HepG2 (cell line): ENCODE measurements around the gene PRR5L. TPM values are rescaled to one million over a fixed set of nuclear protein-coding genes. Genes with fewer than 3 reads are reported as not detected.

Source experiments
- CCAR2 ChIP-seq: fragments of 200-400 bp; formaldehyde crosslinking; optimal IDR thresholded peaks from 2 replicates; pipeline ENCODE3; 2018; ENCODE audit warnings: low read depth, mild to moderate bottlenecking, low read length, moderate library complexity
- FOXK2 ChIP-seq: fragments of 450-650 bp; IDR thresholded peaks from 2 replicates; pipeline ENCODE4 v1.6.1; 2016
- HBP1 ChIP-seq: IDR thresholded peaks from 2 replicates; pipeline ENCODE4 v1.6.1; 2016; ENCODE audit warnings: low read depth, control low read depth
- HOXA5 ChIP-seq: sonication (generic); formaldehyde crosslinking; IDR thresholded peaks from 2 replicates; pipeline ENCODE4 v1.4.0; 2020; ENCODE audit warnings: missing genetic modification reagents
- MXD4 ChIP-seq: IDR thresholded peaks from 2 replicates; pipeline ENCODE4 v1.6.1; 2016; ENCODE audit warnings: mild to moderate bottlenecking, missing biosample characterization, missing genetic modification reagents
- NCOA1 ChIP-seq: sonication (generic); formaldehyde crosslinking; IDR thresholded peaks from 2 replicates; pipeline ENCODE4 v1.9.0; 2021; ENCODE audit warnings: missing genetic modification reagents
- NFYC ChIP-seq: IDR thresholded peaks from 2 replicates; pipeline ENCODE4 v1.6.1; 2016; ENCODE audit warnings: missing genetic modification reagents, missing compliant biosample characterization
- PHF8 ChIP-seq: sonication (generic); formaldehyde crosslinking; IDR thresholded peaks from 2 replicates; pipeline ENCODE4 v1.5.0; 2020; ENCODE audit warnings: missing genetic modification reagents
- RBM22 ChIP-seq: fragments of 200-400 bp; formaldehyde crosslinking; optimal IDR thresholded peaks from 2 replicates; pipeline ENCODE3; 2017; ENCODE audit warnings: mild to moderate bottlenecking, low read length, moderate library complexity
- SOX5 ChIP-seq: IDR thresholded peaks from 2 replicates; pipeline ENCODE4 v1.6.1; 2016; ENCODE audit warnings: borderline replicate concordance
- SP2 ChIP-seq: sonication (generic); formaldehyde crosslinking; IDR thresholded peaks from 2 replicates; pipeline ENCODE4 v1.5.1; 2020; ENCODE audit warnings: mild to moderate bottlenecking, missing genetic modification reagents
- SP4 ChIP-seq: sonication (generic); formaldehyde crosslinking; IDR thresholded peaks from 2 replicates; pipeline ENCODE4 v1.8.1; 2023; ENCODE audit warnings: mild to moderate bottlenecking, missing genetic modification reagents
- TBX3 ChIP-seq: fragments of 450-650 bp; IDR thresholded peaks from 2 replicates; pipeline ENCODE4 v1.6.1; 2017; ENCODE audit warnings: antibody characterized with exemption, mild to moderate bottlenecking, inconsistent platforms, borderline replicate concordance
- THYN1 ChIP-seq: sonication (generic); formaldehyde crosslinking; IDR thresholded peaks from 2 replicates; pipeline ENCODE4 v1.8.1; 2023; ENCODE audit warnings: low read depth, mild to moderate bottlenecking, moderate library complexity, missing genetic modification reagents, borderline replicate concordance
- YEATS4 ChIP-seq: sonication (generic); formaldehyde crosslinking; IDR thresholded peaks from 2 replicates; pipeline ENCODE4 v1.4.0; 2020; ENCODE audit warnings: missing genetic modification reagents, borderline replicate concordance
- ZEB1 ChIP-seq: IDR thresholded peaks from 2 replicates; pipeline ENCODE4 v1.6.1; 2012; ENCODE audit warnings: mild to moderate bottlenecking, low read depth, inconsistent platforms; ENCODE audit not compliant: insufficient replicate concordance
- ZNF350 ChIP-seq: sonication (generic); formaldehyde crosslinking; IDR thresholded peaks from 2 replicates; pipeline ENCODE4 v1.4.0; 2020; ENCODE audit warnings: mild to moderate bottlenecking, low read depth, missing genetic modification reagents, borderline replicate concordance
- ZNF510 ChIP-seq: sonication (generic); formaldehyde crosslinking; IDR thresholded peaks from 2 replicates; pipeline ENCODE4 v1.4.0; 2020; ENCODE audit warnings: low read depth, mild to moderate bottlenecking, missing genetic modification reagents
- ZNF580 ChIP-seq: IDR thresholded peaks from 2 replicates; pipeline ENCODE4 v1.6.1; 2016; ENCODE audit warnings: low read depth, borderline replicate concordance
- ZNF772 ChIP-seq: sonication (generic); formaldehyde crosslinking; IDR thresholded peaks from 2 replicates; pipeline ENCODE4 v1.5.0; 2020; ENCODE audit warnings: mild to moderate bottlenecking, missing genetic modification reagents
- ZSCAN20 ChIP-seq: sonication (generic); formaldehyde crosslinking; IDR thresholded peaks from 2 replicates; pipeline ENCODE4 v1.4.0; 2020; ENCODE audit warnings: missing genetic modification reagents, mild to moderate bottlenecking, borderline replicate concordance
- polyA plus RNA-seq, 8 experiments: library from polyadenylated mRNA; depleted of rRNA in 3 of 8; stranded (reverse) in 7 of 8; unstranded in 1 of 8; fragments of >200 nt; fragmentation: Illumina TruSeq in 4 of 8; extraction: Trizol in 4 of 8; gene quantifications; 2 replicates each; pipeline versions ENCODE4 v1.2.1 to v1.2.3, GENCODE V29; 2011 to 2016; ENCODE audit warnings: low read depth in 4 of 8, missing spikeins in 1 of 8, mixed read lengths in 1 of 8; ENCODE audit not compliant: insufficient read depth in 1 of 8
- total RNA-seq, 5 experiments: library from RNA; depleted of rRNA; stranded (reverse); fragments of >200 nt; fragmentation: Illumina TruSeq; extraction: Trizol; gene quantifications; 2 replicates each; pipeline ENCODE4 v1.2.3, GENCODE V29; 2016; ENCODE audit warnings: low read depth in 1 of 5
- TF ChIP-seq, protein P1 (sequence below): sonication (generic); formaldehyde crosslinking; IDR thresholded peaks from 2 replicates; pipeline ENCODE4 v1.4.0; 2020; ENCODE audit warnings: missing genetic modification reagents, borderline replicate concordance
- TF ChIP-seq, protein P2 (sequence below): sonication (generic); formaldehyde crosslinking; conservative IDR thresholded peaks from 2 replicates; pipeline ENCODE4 v1.8.1; 2023; ENCODE audit warnings: missing genetic modification reagents

PRR5L gene
- total and polyA plus RNA-seq, 2 of the 13 experiments (the other 11 are each of a cell fraction or from before 2014, with no cell fraction given), result 0.16 TPM; not detected in 1

GRCh38 chr11:36509694-36510593 is 213.9 kb downstream of the PRR5L start, which contains the start of gene TRAF6 (continued):
- TF ChIP-seq ZEB1 (no peak), ZNF350 (CRISPR knock-in tag) (peak; percentile 94), CCAR2 (no peak), ZNF580 (CRISPR knock-in tag) (peak; percentile 97; the same call in 1 of the 2 replicates), RBM22 (no peak), NCOA1 (CRISPR knock-in tag) (peak; percentile 84; the same call in 1 of the 2 replicates), SOX5 (peak; percentile 45), THYN1 (CRISPR knock-in tag) (no peak), ZNF772 (CRISPR knock-in tag) (peak; percentile 99), SP4 (CRISPR knock-in tag) (peak; percentile 87), ZNF510 (CRISPR knock-in tag) (no peak), MXD4 (CRISPR knock-in tag) (peak; percentile 65), FOXK2 (no peak), SP2 (CRISPR knock-in tag) (no peak), PHF8 (CRISPR knock-in tag) (peak; percentile 100), HOXA5 (peak; percentile 92), TBX3 (0 out of 2 replicates have a peak, but pooled peaks have one; percentile 17), YEATS4 (CRISPR knock-in tag) (peak; percentile 97), HBP1 (CRISPR knock-in tag) (peak; percentile 72; the same call in 1 of the 2 replicates), ZSCAN20 (peak; percentile 78; the same call in 1 of the 2 replicates), NFYC (CRISPR knock-in tag) (no peak)
- TF ChIP-seq, protein P1, sequence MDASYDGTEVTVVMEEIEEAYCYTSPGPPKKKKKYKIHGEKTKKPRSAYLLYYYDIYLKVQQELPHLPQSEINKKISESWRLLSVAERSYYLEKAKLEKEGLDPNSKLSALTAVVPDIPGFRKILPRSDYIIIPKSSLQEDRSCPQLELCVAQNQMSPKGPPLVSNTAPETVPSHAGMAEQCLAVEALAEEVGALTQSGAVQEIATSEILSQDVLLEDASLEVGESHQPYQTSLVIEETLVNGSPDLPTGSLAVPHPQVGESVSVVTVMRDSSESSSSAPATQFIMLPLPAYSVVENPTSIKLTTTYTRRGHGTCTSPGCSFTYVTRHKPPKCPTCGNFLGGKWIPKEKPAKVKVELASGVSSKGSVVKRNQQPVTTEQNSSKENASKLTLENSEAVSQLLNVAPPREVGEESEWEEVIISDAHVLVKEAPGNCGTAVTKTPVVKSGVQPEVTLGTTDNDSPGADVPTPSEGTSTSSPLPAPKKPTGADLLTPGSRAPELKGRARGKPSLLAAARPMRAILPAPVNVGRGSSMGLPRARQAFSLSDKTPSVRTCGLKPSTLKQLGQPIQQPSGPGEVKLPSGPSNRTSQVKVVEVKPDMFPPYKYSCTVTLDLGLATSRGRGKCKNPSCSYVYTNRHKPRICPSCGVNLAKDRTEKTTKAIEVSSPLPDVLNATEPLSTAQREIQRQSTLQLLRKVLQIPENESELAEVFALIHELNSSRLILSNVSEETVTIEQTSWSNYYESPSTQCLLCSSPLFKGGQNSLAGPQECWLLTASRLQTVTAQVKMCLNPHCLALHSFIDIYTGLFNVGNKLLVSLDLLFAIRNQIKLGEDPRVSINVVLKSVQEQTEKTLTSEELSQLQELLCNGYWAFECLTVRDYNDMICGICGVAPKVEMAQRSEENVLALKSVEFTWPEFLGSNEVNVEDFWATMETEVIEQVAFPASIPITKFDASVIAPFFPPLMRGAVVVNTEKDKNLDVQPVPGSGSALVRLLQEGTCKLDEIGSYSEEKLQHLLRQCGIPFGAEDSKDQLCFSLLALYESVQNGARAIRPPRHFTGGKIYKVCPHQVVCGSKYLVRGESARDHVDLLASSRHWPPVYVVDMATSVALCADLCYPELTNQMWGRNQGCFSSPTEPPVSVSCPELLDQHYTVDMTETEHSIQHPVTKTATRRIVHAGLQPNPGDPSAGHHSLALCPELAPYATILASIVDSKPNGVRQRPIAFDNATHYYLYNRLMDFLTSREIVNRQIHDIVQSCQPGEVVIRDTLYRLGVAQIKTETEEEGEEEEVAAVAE (CRISPR knock-in tag), result 0 out of 2 replicates have a peak, but pooled peaks have one; percentile 83
- TF ChIP-seq, protein P2, sequence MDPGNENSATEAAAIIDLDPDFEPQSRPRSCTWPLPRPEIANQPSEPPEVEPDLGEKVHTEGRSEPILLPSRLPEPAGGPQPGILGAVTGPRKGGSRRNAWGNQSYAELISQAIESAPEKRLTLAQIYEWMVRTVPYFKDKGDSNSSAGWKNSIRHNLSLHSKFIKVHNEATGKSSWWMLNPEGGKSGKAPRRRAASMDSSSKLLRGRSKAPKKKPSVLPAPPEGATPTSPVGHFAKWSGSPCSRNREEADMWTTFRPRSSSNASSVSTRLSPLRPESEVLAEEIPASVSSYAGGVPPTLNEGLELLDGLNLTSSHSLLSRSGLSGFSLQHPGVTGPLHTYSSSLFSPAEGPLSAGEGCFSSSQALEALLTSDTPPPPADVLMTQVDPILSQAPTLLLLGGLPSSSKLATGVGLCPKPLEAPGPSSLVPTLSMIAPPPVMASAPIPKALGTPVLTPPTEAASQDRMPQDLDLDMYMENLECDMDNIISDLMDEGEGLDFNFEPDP (CRISPR knock-in tag), result no peak
